Adrenal gland (tissue), 12 donors: ENCODE measurements around the gene KRTAP5-4. TPM values are rescaled to one million over a fixed set of nuclear protein-coding genes. Genes with fewer than 3 reads are reported as not detected.
A peak's percentile ranks its signal among the peaks of the same experiment; 100 is the strongest.

Experiments used
- DNase-seq, 7 donors: peaks; one replicate each; pipeline ENCODE4 v3.0.0-alpha.2; 2019 to 2020
- H3K27ac ChIP-seq, 5 donors: fragments of 200-600 bp; sonication (generic) in 4 of 5; 1 replicate in 3 of 5; 2 replicates in 2 of 5; pipeline versions ENCODE4 v1.5.1 to v1.8.0; 2016 to 2020; ENCODE audit warnings: mild to moderate bottlenecking in 1 of 5
- H3K27me3 ChIP-seq: fragments of 200-600 bp; 2 replicates; pipeline ENCODE4 v1.8.0; 2021
- H3K36me3 ChIP-seq, 2 donors: fragments of 200-600 bp; replicated peaks in 1 of 2; 1 replicate in 1 of 2; 2 replicates in 1 of 2; pipeline versions ENCODE4 v1.5.1 to v1.8.0; 2018 to 2022
- H3K4me1 ChIP-seq, 2 donors: fragments of 200-600 bp; replicated peaks in 1 of 2; 1 replicate in 1 of 2; 2 replicates in 1 of 2; pipeline versions ENCODE4 v1.5.1 to v1.8.0; 2018 to 2021
- H3K4me3 ChIP-seq, 4 donors: fragments of 200-600 bp; sonication (generic) in 3 of 4; one replicate each; pipeline ENCODE4 v1.5.1; 2016 to 2018
- H3K9me3 ChIP-seq, 3 donors: fragments of 200-600 bp; sonication (generic) in 1 of 3; replicated peaks in 1 of 3; 1 replicate in 2 of 3; 2 replicates in 1 of 3; pipeline versions ENCODE4 v1.5.1 to v1.8.0; 2016 to 2021
- POLR2A ChIP-seq, 2 donors: fragments of 450-650 bp; IDR thresholded peaks; one replicate each; pipeline ENCODE4 v1.6.1; 2017; ENCODE audit warnings: antibody characterized with exemption in 2 of 2, mild to moderate bottlenecking in 2 of 2, moderate library complexity in 1 of 2
- WGBS, 4 donors: extraction: QIAGEN DNeasy Blood & Tissue Kit in 2 of 4; methylation state at CpG; one replicate each; pipeline versions ENCODE4 v1.1.5 to v1.1.7; 2013 to 2017; 5-methylcytosine and 5-hydroxymethylcytosine counted together
- intact Hi-C, 2 donors: fragments of 100-400 bp; cut with DNase I; formaldehyde crosslinking; loops; one replicate each; pipeline versions ENCODE4 v1.14.1 to v1.15.0; 2022 to 2023
- polyA plus RNA-seq, 3 donors: library from polyadenylated mRNA; stranded (reverse); fragments of 200-250 nt in 2 of 3; fragments of 350-450 nt in 1 of 3; fragmentation: Illumina TruSeq in 1 of 3; extraction: RNeasy Lipid Tissue Mini Kit (QIAGEN cat#74804) in 1 of 3; gene quantifications; one replicate each; pipeline ENCODE4 v1.2.3, GENCODE V29; 2013 to 2014
- total RNA-seq, 9 donors: library from RNA; depleted of rRNA in 4 of 9; stranded (reverse); fragments of >200 nt in 4 of 9; fragments of 120-200 nt in 1 of 9; fragmentation: NEBNext Ultra II Directional in 1 of 9; extraction: Animal tissue kit (Norgen Biotek cat#: 25700) in 1 of 9; gene quantifications; one replicate each; pipeline versions ENCODE4 v1.1.0 to v1.2.4, GENCODE V29; 2013 to 2023
- TF ChIP-seq, protein P1 (sequence below), 6 experiments: fragments of 450-650 bp in 4 of 6; fragments of 200-600 bp in 2 of 6; sonication (generic) in 1 of 6; IDR thresholded peaks; 1 replicate in 5 of 6; 2 replicates in 1 of 6; pipeline versions ENCODE4 v1.5.1 to v1.8.0; 2016 to 2021; ENCODE audit warnings: antibody characterized with exemption in 6 of 6, mild to moderate bottlenecking in 2 of 6, moderate library complexity in 1 of 6
- donor health status: healthy with polysubstance abuse.
- donor health status: Bipolar disorder and iron deficiency.
- donor health status: DM: yes; HTN: yes; CAD: no.
- donor health status: DM: no; HTN: no; CAD: no.
- donor health status: DM: no; HTN: no; CAD: no.
- donor health status: DM: yes; HTN: yes; CAD: no.

The KRTAP5-4 gene
- total and polyA plus RNA-seq, 12 donors, result not detected

DNA sequence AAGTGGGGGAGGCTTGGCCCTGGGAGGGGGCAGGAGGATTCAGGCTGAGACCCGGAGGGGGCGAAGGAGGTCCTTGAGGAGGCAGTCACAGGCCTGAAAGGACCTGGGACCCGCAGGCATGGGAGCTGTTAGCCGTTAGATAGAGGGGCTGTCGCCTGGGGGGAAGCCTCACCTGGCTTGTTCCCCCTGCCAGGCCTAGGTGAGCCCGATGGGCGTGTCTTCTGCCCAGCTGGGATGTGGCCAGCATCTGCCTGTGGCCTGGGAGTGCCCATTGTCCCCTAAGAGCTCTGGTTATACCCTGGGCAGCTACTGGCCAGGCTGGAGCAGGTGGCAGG, 48.1 kb downstream of the KRTAP5-4 start:
- no peak overlapping the region for H3K4me3 ChIP-seq
- TF ChIP-seq POLR2A (IDR thresholded peaks at IDR 0.05), result no peak
- TF ChIP-seq, protein P1, sequence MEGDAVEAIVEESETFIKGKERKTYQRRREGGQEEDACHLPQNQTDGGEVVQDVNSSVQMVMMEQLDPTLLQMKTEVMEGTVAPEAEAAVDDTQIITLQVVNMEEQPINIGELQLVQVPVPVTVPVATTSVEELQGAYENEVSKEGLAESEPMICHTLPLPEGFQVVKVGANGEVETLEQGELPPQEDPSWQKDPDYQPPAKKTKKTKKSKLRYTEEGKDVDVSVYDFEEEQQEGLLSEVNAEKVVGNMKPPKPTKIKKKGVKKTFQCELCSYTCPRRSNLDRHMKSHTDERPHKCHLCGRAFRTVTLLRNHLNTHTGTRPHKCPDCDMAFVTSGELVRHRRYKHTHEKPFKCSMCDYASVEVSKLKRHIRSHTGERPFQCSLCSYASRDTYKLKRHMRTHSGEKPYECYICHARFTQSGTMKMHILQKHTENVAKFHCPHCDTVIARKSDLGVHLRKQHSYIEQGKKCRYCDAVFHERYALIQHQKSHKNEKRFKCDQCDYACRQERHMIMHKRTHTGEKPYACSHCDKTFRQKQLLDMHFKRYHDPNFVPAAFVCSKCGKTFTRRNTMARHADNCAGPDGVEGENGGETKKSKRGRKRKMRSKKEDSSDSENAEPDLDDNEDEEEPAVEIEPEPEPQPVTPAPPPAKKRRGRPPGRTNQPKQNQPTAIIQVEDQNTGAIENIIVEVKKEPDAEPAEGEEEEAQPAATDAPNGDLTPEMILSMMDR (IDR thresholded peaks at IDR 0.05), result no peak
- DNase-seq, result peak in 2 of 7 donors; percentile 44 to 76

DNA sequence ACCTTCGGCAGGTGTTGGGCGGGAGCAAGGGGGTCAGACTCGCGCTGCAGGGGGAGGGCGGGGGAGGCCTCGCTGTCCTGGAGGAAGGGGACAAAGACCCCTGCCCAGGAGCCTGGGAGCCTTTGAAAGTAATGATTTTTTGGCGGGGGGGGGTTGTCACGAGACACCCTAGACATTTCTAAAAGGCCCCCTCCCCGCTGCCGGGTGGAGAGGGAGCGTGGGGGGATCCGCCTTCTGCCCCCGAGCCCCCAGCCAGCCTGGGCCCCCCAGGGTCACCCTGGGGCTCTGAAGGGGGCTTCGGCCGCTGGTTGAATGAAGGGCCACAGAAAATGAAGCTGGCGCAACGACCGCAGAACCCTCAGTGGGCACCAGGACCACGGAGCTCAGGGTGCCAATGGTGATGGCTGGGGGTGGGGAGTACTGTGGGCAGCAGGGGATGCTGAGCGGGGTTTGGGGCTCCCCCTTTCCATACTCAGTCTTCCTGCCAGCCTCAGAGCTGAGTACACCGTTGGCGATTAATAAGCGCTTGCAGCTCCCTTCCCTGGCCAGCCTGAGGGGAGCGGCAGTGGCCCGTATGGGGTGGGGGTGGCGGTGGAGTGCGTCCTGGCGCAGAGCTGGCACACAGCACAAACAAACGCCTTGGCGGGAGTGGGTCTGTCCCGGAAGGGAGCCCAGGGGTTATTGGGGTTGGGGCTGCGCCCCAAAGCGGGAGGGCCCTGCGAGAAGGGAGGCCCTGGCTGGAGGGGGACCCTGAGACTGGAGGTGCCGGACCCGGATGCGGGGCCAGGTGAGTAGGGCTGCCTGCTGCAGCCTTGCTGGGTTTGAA, 48.6 kb downstream of the KRTAP5-4 start:
- Histone ChIP-seq H3K4me1 (peaks cover 0 to 5% of the 10 kb centered on the region in 2 donors), H3K27me3 (peaks cover 18% of the 10 kb centered on the region), H3K27ac (peak overlapping the region in 1 of 5 donors; percentile 75), H3K36me3 (no peaks in the 10 kb centered on the region), H3K9me3 (no peaks in the 10 kb centered on the region), H3K4me3 (peak overlapping the region in 1 of 4 donors; percentile 52)
- TF ChIP-seq, protein P1 (IDR thresholded peaks at IDR 0.05), result no peak
- TF ChIP-seq POLR2A (IDR thresholded peaks at IDR 0.05), result no peak
- DNase-seq, result peak in 3 of 7 donors; percentile 13 to 62 (median 42)
- WGBS, 4 donors, result 6 to 11% (median 7%) methylated on average over 11 to 36 of the region's 37 CpGs
- intact Hi-C loops, result no loop called here

More for the DNA sequence above, 48.1 kb downstream of the KRTAP5-4 start:
- peaks cover 0 to 5% of the 10 kb centered on the region in 2 donors for H3K4me1 ChIP-seq
- WGBS, 4 donors, result 14 to 27% methylated on average over 7 of the region's 7 CpGs; no CpG with 5 or more reads in 2 of the 4 donors
- H3K9me3 ChIP-seq, result no peaks in the 10 kb centered on the region
- peak overlapping the region in 1 of 5 donors; percentile 75 for H3K27ac ChIP-seq
- intact Hi-C loops, result loop anchor here (2.0 kb wide), 1 partner anchor 27 kb away; no protein-coding TSS in a partner anchor
- peaks cover 18% of the 10 kb centered on the region for H3K27me3 ChIP-seq
- H3K36me3 ChIP-seq, result no peaks in the 10 kb centered on the region

DNA sequence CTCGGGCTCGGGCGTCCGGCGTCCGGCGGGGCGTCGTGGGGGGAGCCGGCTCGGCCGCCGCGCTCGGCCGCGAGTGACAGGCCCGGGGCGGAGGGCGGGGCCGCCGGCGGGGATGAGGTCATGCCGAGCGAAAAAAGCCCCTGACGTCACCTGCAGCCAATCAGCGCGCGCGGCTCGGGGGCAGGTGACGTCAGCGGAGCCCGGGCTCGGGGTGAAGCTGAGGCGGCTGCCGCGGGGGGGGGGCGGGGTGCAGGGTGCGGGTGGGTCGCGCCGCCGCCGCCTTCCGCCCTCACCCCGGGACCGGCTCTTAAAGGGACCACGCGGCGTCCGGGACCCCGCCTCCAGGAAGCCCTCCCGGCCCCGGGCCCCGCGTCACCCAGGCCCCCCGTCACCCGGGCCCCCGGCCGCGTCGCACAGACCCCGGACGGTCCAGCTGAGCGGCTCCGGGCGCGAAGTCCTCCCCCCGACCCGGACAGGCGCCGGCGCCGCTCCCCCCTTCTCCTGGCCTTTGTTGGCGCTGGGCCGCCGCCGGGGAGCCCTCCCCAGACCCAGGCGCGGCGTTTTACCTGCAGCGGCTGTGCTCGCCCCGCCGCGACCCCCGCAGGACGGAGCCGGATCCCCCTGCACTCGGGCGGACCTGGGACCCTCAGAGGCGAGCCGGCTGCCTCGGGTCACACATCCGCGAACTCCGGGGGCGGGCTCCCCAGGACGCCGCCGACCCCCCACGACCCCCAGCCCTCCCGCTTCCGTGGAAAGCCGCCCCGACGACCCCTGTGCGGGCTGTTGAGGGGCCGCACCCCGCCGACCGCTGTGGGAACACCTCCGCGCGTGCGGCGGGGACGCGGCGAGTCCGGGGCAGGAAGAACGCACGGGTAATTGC, 49.5 kb downstream of the KRTAP5-4 start, which contains the start of gene DUSP8:
Gene DUSP8, minus strand, starts transcription at position 75 of the 880 bp plus-strand sequence. CDS start 6,445 bp downstream, outside the sequence.
- H3K4me3 ChIP-seq, result peak within 1 kb of the TSS in 1 of 4 donors; percentile 60
- H3K27me3 ChIP-seq, result peaks cover 18% of the 10 kb centered on the region
- intact Hi-C loops, result no loop called here
- H3K4me1 ChIP-seq, result peaks cover 0 to 5% of the 10 kb centered on the region in 2 donors
- H3K9me3 ChIP-seq, result no peaks in the 10 kb centered on the region
- peak within 1 kb of the TSS in 2 of 5 donors; percentile 45 to 75 for H3K27ac ChIP-seq
- peak in 1 of 2 donors; percentile 35 for TF ChIP-seq POLR2A (IDR thresholded peaks at IDR 0.05)
- TF ChIP-seq, protein P1 (IDR thresholded peaks at IDR 0.05), result no peak
- WGBS, 4 donors, result 1 to 2% methylated on average over 96 to 121 of the region's 124 CpGs; no CpG with 5 or more reads in 2 of the 4 donors
- DNase-seq, result peak; percentile 80 to 94 (median 89)
- H3K36me3 ChIP-seq, result no peaks in the 10 kb centered on the region
